NAMALWA (cell line): ENCODE results near the gene PIP5K1A.
"Not testable (repeated sequence)": the region's sequence is repeated elsewhere in the genome, so short reads cannot be mapped to it uniquely, and the experiment has no call there.

Experiments
- DNase-seq: peaks from one replicate; pipeline ENCODE4 v3.0.0-alpha.2; 2015; ENCODE audit warnings: low spot score

The PIP5K1A gene

GRCh38 chr1:151192047-151192446 lies 6.3 kb upstream of the PIP5K1A start:
- no peak for DNase-seq

GRCh38 chr1:151193304-151193703 lies 5.0 kb upstream of the PIP5K1A start:
- DNase-seq: no peak

- DNase-seq: no peak
These were observed 4.5 kb upstream of the PIP5K1A start for GRCh38 chr1:151193856-151194255.

- DNase-seq: not testable (repeated sequence)
These were observed 3.3 kb upstream of the PIP5K1A start for GRCh38 chr1:151194894-151195594.

- peak; percentile 90 for DNase-seq
These were observed 2.0 kb upstream of the PIP5K1A start for GRCh38 chr1:151196292-151196800.

- no peak for DNase-seq
These were observed 494 bp upstream of the PIP5K1A start for GRCh38 chr1:151197863-151198253.

GRCh38 chr1:151199873-151200581 lies 1.7 kb downstream of the PIP5K1A start:
- DNase-seq: peak; percentile 30

GRCh38 chr1:151205381-151205965 lies 7.1 kb downstream of the PIP5K1A start:
- DNase-seq: not testable (repeated sequence)

- DNase-seq: no peak
These were observed 12.5 kb downstream of the PIP5K1A start for GRCh38 chr1:151210830-151211229.

- DNase-seq: no peak
These were observed 13.8 kb downstream of the PIP5K1A start for GRCh38 chr1:151211972-151212705.

- DNase-seq: no peak
These were observed 15.2 kb downstream of the PIP5K1A start for GRCh38 chr1:151213560-151213959.

GRCh38 chr1:151221616-151222015 lies 23.3 kb downstream of the PIP5K1A start:
- DNase-seq: no peak

GRCh38 chr1:151222130-151222529 lies 23.8 kb downstream of the PIP5K1A start:
- DNase-seq: no peak

- no peak for DNase-seq
These were observed 36.9 kb downstream of the PIP5K1A start for GRCh38 chr1:151235235-151235634.

- DNase-seq: peak; percentile 41
These were observed 39.5 kb downstream of the PIP5K1A start for GRCh38 chr1:151237678-151238466.

- DNase-seq: no peak
These were observed 40.1 kb downstream of the PIP5K1A start for GRCh38 chr1:151238467-151238739.

- DNase-seq: no peak
These were observed 44.1 kb downstream of the PIP5K1A start for GRCh38 chr1:151242442-151242841.

GRCh38 chr1:151243683-151244216 lies 45.4 kb downstream of the PIP5K1A start:
- DNase-seq: no peak

GRCh38 chr1:151246786-151247185 lies 48.4 kb downstream of the PIP5K1A start:
- no peak for DNase-seq

GRCh38 chr1:151251656-151252470 lies 53.5 kb downstream of the PIP5K1A start:
- DNase-seq: peak; percentile 94
